IMR-90 (cell line): ENCODE results near the gene NOSTRIN. TPM values are rescaled to one million over a fixed set of nuclear protein-coding genes. Genes with fewer than 3 reads are reported as not detected.

ENCODE experiments used
- ATAC-seq: fragments of 200-7000 bp; cut with Tn5 transposase; 2 replicates; pipeline ENCODE4 v1.9.1; 2020; ENCODE audit warnings: low read depth, mild to moderate bottlenecking, moderate library complexity
- BruUV-seq: library from RNA; stranded (reverse); fragments of 400-500 nt; replicated peaks from 2 replicates; lab custom pipeline; 2021; lab: Mats Ljungman, UMichigan
- CTCF ChIA-PET: fragments of 300-600 bp; formaldehyde crosslinking; extraction: SDS; loops from one replicate; lab custom pipeline; 2021; ENCODE audit warnings: antibody characterized with exemption; lab: Yijun Ruan, JAX
- POLR2A ChIA-PET: fragments of 300-600 bp; sonication (Branson Sonifier 250); formaldehyde crosslinking; loops from one replicate; lab custom pipeline; 2022; ENCODE audit warnings: antibody characterized with exemption; ENCODE audit not compliant: unreplicated experiment; lab: Charles Lee
- DNase-seq: peaks from one replicate; pipeline ENCODE4 v3.0.0; 2013
- H2AFZ ChIP-seq: replicated peaks from 2 replicates; pipeline ENCODE3; 2013; ENCODE audit warnings: low read length, mild to moderate bottlenecking; ENCODE audit not compliant: poor library complexity
- H2AK5ac ChIP-seq: 2 replicates; pipeline ENCODE4 v1.6.1; 2013; ENCODE audit warnings: low read depth, low read length, inconsistent platforms
- H2AK9ac ChIP-seq: replicated peaks from 2 replicates; pipeline ENCODE3; 2013; ENCODE audit warnings: mild to moderate bottlenecking, low read depth, low read length, moderate library complexity; ENCODE audit not compliant: poor library complexity
- H2BK120ac ChIP-seq: 2 replicates; pipeline ENCODE4 v1.6.1; 2013; ENCODE audit warnings: low read depth, low read length, inconsistent platforms
- H2BK15ac ChIP-seq: 3 replicates; pipeline ENCODE4 v1.6.1; 2013; ENCODE audit warnings: low read depth, low read length, inconsistent platforms
- H2BK20ac ChIP-seq: 2 replicates; pipeline ENCODE4 v1.6.1; 2013; ENCODE audit warnings: low read depth, mild to moderate bottlenecking, inconsistent platforms, low read length, moderate library complexity
- H2BK5ac ChIP-seq: 2 replicates; pipeline ENCODE4 v1.6.1; 2013; ENCODE audit warnings: mild to moderate bottlenecking, low read depth, low read length, inconsistent platforms; ENCODE audit not compliant: poor library complexity, severe bottlenecking
- H3K14ac ChIP-seq: replicated peaks from 2 replicates; pipeline ENCODE4 v1.6.1; 2013; ENCODE audit warnings: low read depth, low read length, inconsistent platforms
- H3K18ac ChIP-seq: 2 replicates; pipeline ENCODE4 v1.6.1; 2013; ENCODE audit warnings: low read depth, low read length, control low read depth
- H3K23ac ChIP-seq: 2 replicates; pipeline ENCODE4 v1.6.1; 2013; ENCODE audit warnings: low read depth, low read length, inconsistent platforms
- H3K27ac ChIP-seq: 2 replicates; pipeline ENCODE4 v1.5.1; 2013; ENCODE audit warnings: mild to moderate bottlenecking, control low read depth, low read length; ENCODE audit not compliant: insufficient read depth
- H3K27me3 ChIP-seq: 2 replicates; pipeline ENCODE4 v1.6.1; 2013; ENCODE audit warnings: low read length; ENCODE audit not compliant: control insufficient read depth, insufficient read depth
- H3K36me3 ChIP-seq: 2 replicates; pipeline ENCODE4 v1.6.1; 2013; ENCODE audit warnings: low read length, mixed read lengths; ENCODE audit not compliant: control insufficient read depth, insufficient read depth
- H3K4ac ChIP-seq: 2 replicates; pipeline ENCODE4 v1.6.1; 2013; ENCODE audit warnings: low read depth, low read length, inconsistent platforms
- H3K4me1 ChIP-seq: 2 replicates; pipeline ENCODE4 v1.6.1; 2013; ENCODE audit warnings: low read length, mixed read lengths; ENCODE audit not compliant: control insufficient read depth, insufficient read depth
- H3K4me2 ChIP-seq: 2 replicates; pipeline ENCODE4 v1.6.1; 2013; ENCODE audit warnings: low read depth, mild to moderate bottlenecking, control low read depth, low read length, moderate library complexity
- H3K4me3 ChIP-seq: 2 replicates; pipeline ENCODE4 v1.5.1; 2013; ENCODE audit warnings: low read depth, mild to moderate bottlenecking, control low read depth, low read length, moderate library complexity; ENCODE audit not compliant: insufficient read depth
- H3K56ac ChIP-seq: 2 replicates; pipeline ENCODE4 v1.6.1; 2013; ENCODE audit warnings: low read length, inconsistent platforms; ENCODE audit not compliant: insufficient read depth; ENCODE audit errors: extremely low read depth
- H3K79me1 ChIP-seq, 2 experiments: 2 replicates each; pipeline ENCODE4 v1.6.1; 2013; ENCODE audit warnings: low read length in 2 of 2, inconsistent platforms in 1 of 2, low read depth in 1 of 2
- H3K9ac ChIP-seq: 2 replicates; pipeline ENCODE4 v1.6.1; 2013; ENCODE audit warnings: low read depth, low read length, control low read depth
- H3K9me1 ChIP-seq: 2 replicates; pipeline ENCODE4 v1.6.1; 2013; ENCODE audit warnings: low read length, inconsistent platforms; ENCODE audit not compliant: insufficient read depth
- H3K9me3 ChIP-seq: 2 replicates; pipeline ENCODE4 v1.6.1; 2013; ENCODE audit warnings: low read length; ENCODE audit not compliant: control insufficient read depth, insufficient read depth
- H4K20me1 ChIP-seq: 2 replicates; pipeline ENCODE4 v1.6.1; 2013; ENCODE audit warnings: low read length, inconsistent platforms; ENCODE audit not compliant: insufficient read depth
- H4K5ac ChIP-seq: 2 replicates; pipeline ENCODE4 v1.6.1; 2013; ENCODE audit warnings: mild to moderate bottlenecking, low read depth, low read length, control low read depth
- H4K8ac ChIP-seq, 2 experiments: 2 replicates each; pipeline ENCODE4 v1.6.1; 2013; ENCODE audit warnings: low read depth in 2 of 2, low read length in 2 of 2, control low read depth in 1 of 2, inconsistent platforms in 1 of 2
- H4K91ac ChIP-seq: 2 replicates; pipeline ENCODE4 v1.6.1; 2013; ENCODE audit warnings: low read depth, low read length, inconsistent platforms; ENCODE audit not compliant: insufficient read depth
- BHLHE40 ChIP-seq: fragments of 150-350 bp; IDR thresholded peaks from 2 replicates; pipeline ENCODE4 v1.6.1; 2016; ENCODE audit warnings: mild to moderate bottlenecking, low read depth, low read length
- CEBPB ChIP-seq: IDR thresholded peaks from 2 replicates; pipeline ENCODE4 v1.6.1; 2012; ENCODE audit warnings: low read depth, low read length, improper control_type of control experiment
- CHD1 ChIP-seq: IDR thresholded peaks from 2 replicates; pipeline ENCODE4 v1.6.1; 2012; ENCODE audit warnings: low read depth, low read length, improper control_type of control experiment
- FOS ChIP-seq: fragments of 150-350 bp; IDR thresholded peaks from 2 replicates; pipeline ENCODE4 v1.6.1; 2016; ENCODE audit warnings: low read depth, low read length
- MAFK ChIP-seq: IDR thresholded peaks from 2 replicates; pipeline ENCODE4 v1.6.1; 2012; ENCODE audit warnings: low read depth, low read length, improper control_type of control experiment
- MXI1 ChIP-seq: IDR thresholded peaks from 2 replicates; pipeline ENCODE4 v1.6.1; 2012; ENCODE audit warnings: low read depth, mild to moderate bottlenecking, low read length, moderate library complexity, borderline replicate concordance
- NFE2L2 ChIP-seq: fragments of 150-350 bp; IDR thresholded peaks from 2 replicates; pipeline ENCODE4 v1.6.1; 2016; ENCODE audit warnings: low read depth, mild to moderate bottlenecking, low read length
- POLR2A ChIP-seq: IDR thresholded peaks from 2 replicates; pipeline ENCODE4 v1.6.1; 2012; ENCODE audit warnings: mild to moderate bottlenecking, low read depth, low read length
- RAD21 ChIP-seq: IDR thresholded peaks from 2 replicates; pipeline ENCODE4 v1.6.1; 2012; ENCODE audit warnings: low read length, improper control_type of control experiment
- RCOR1 ChIP-seq: IDR thresholded peaks from 2 replicates; pipeline ENCODE4 v1.6.1; 2012; ENCODE audit warnings: mild to moderate bottlenecking, low read length, improper control_type of control experiment; ENCODE audit not compliant: insufficient replicate concordance
- RFX5 ChIP-seq: IDR thresholded peaks from 2 replicates; pipeline ENCODE4 v1.8.0; 2012; ENCODE audit warnings: low read depth, mild to moderate bottlenecking, low read length, moderate library complexity
- SMC3 ChIP-seq: fragments of 150-350 bp; IDR thresholded peaks from 2 replicates; pipeline ENCODE4 v1.6.1; 2016; ENCODE audit warnings: low read depth, mild to moderate bottlenecking, antibody characterized with exemption, low read length, moderate library complexity
- WGBS, 2 experiments: methylation state at CpG; one replicate each; pipeline versions ENCODE4 v1.1.5 to v1.1.7; 2013; ENCODE audit warnings: missing lambda C conversion rate in 2 of 2; ENCODE audit not compliant: insufficient read length in 1 of 2; ENCODE audit errors: extremely low coverage in 2 of 2; 5-methylcytosine and 5-hydroxymethylcytosine counted together
- dilution Hi-C: fragments of 300-500 bp; cut with HindIII; formaldehyde crosslinking; loops from one replicate; pipeline ENCODE4 v1.14.3; 2018; ENCODE audit warnings: low sequenced_read_pairs; ENCODE audit not compliant: unreplicated experiment
- in situ Hi-C: fragments of 300-500 bp; cut with MboI; formaldehyde crosslinking; loops from 3 replicates; pipeline ENCODE4 v1.14.3; 2019; ENCODE audit warnings: low sequenced_read_pairs, inconsistent platforms, mixed read lengths
- intact Hi-C: fragments of 100-400 bp; cut with micrococcal nuclease; formaldehyde crosslinking; loops from 2 replicates; pipeline ENCODE4 v1.10.0; 2022
- polyA plus RNA-seq, 3 experiments: library from polyadenylated mRNA; depleted of rRNA; stranded (reverse); fragments of >200 nt; gene quantifications; 2 replicates each; pipeline ENCODE4 v1.2.3, GENCODE V29; 2012; ENCODE audit warnings: low replicate concordance in 1 of 3
- total RNA-seq: library from RNA; depleted of rRNA; stranded (reverse); fragments of >200 nt; gene quantifications from 2 replicates; pipeline ENCODE4 v1.2.3, GENCODE V29; 2012
- TF ChIP-seq, protein P1 (sequence below): conservative IDR thresholded peaks from 2 replicates; pipeline ENCODE4 v1.5.1; 2012; ENCODE audit warnings: mild to moderate bottlenecking, low read depth, low read length, improper control_type of control experiment
- TF ChIP-seq, protein P2 (sequence below): fragments of 150-350 bp; IDR thresholded peaks from 2 replicates; pipeline ENCODE4 v1.6.1; 2016; ENCODE audit warnings: low read depth, mild to moderate bottlenecking, low read length, moderate library complexity, borderline replicate concordance

The NOSTRIN gene
- total and polyA plus RNA-seq, 2 of the 4 experiments (the other 2 are of a cell fraction), result 0.15 to 0.18 TPM

DNA sequence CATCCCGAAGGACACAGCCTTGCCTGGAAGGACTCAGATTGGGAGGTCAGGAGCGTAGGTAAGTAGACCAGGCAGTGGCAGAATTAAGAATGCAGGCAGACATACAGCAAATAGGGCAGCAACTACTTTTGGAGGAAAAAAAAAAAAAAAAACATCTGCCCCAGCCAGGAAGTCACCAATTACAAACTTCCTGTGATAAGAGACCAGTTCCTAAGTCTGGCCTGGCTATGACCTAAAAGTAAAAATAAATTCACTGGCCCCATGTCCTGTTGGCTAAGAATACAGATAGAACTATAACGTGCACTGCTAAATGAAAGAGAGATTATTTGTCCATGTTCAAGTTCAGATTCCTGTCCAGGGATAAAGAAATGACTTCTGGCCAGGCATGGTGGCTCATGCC lies 45.2 kb upstream of the NOSTRIN start:
- H2AFZ ChIP-seq, result no peak overlapping the region
- no peaks in the 10 kb centered on the region for H3K36me3 ChIP-seq
- no peak overlapping the region for H2BK15ac ChIP-seq
- H2AK9ac ChIP-seq, result no peak overlapping the region
- no peak for DNase-seq
- no peak overlapping the region for H3K4me2 ChIP-seq
- H3K4me3 ChIP-seq, result no peak overlapping the region
- no TSS peak for BruUV-seq
- in situ Hi-C loops, result loop anchor here (5.0 kb wide), 1 partner anchor 410 kb away; no protein-coding TSS in a partner anchor
- no peak for ATAC-seq
- H3K9me3 ChIP-seq, result no peaks in the 10 kb centered on the region
- H3K56ac ChIP-seq, result no peak overlapping the region
- WGBS, 2 experiments, result no CpG with 5 or more reads among the region's 3 CpGs
- H3K27ac ChIP-seq, result no peak overlapping the region
- no peak overlapping the region for H3K23ac ChIP-seq
- intact Hi-C loops, result loop anchor here (5.0 to 10.0 kb wide), 3 partner anchors 302 to 620 kb away; partner anchors contain the start of genes CERS6 and STK39
- H2AK5ac ChIP-seq, result no peak overlapping the region
- no peak overlapping the region for H3K9ac ChIP-seq
- no peak overlapping the region for H4K8ac ChIP-seq
- dilution Hi-C loops, result no loop called here
- TF ChIP-seq MXI1 (no peak), BHLHE40 (no peak), CEBPB (no peak), POLR2A (no peak), RFX5 (no peak), MAFK (no peak), SMC3 (no peak), CHD1 (no peak), FOS (no peak), NFE2L2 (no peak), RCOR1 (no peak), RAD21 (no peak)
- TF ChIP-seq, protein P1, sequence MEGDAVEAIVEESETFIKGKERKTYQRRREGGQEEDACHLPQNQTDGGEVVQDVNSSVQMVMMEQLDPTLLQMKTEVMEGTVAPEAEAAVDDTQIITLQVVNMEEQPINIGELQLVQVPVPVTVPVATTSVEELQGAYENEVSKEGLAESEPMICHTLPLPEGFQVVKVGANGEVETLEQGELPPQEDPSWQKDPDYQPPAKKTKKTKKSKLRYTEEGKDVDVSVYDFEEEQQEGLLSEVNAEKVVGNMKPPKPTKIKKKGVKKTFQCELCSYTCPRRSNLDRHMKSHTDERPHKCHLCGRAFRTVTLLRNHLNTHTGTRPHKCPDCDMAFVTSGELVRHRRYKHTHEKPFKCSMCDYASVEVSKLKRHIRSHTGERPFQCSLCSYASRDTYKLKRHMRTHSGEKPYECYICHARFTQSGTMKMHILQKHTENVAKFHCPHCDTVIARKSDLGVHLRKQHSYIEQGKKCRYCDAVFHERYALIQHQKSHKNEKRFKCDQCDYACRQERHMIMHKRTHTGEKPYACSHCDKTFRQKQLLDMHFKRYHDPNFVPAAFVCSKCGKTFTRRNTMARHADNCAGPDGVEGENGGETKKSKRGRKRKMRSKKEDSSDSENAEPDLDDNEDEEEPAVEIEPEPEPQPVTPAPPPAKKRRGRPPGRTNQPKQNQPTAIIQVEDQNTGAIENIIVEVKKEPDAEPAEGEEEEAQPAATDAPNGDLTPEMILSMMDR, result no peak
- TF ChIP-seq, protein P2, sequence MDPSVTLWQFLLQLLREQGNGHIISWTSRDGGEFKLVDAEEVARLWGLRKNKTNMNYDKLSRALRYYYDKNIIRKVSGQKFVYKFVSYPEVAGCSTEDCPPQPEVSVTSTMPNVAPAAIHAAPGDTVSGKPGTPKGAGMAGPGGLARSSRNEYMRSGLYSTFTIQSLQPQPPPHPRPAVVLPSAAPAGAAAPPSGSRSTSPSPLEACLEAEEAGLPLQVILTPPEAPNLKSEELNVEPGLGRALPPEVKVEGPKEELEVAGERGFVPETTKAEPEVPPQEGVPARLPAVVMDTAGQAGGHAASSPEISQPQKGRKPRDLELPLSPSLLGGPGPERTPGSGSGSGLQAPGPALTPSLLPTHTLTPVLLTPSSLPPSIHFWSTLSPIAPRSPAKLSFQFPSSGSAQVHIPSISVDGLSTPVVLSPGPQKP, result no peak
- no peak overlapping the region for H3K14ac ChIP-seq
- H2BK120ac ChIP-seq, result no peak overlapping the region
- no peaks in the 10 kb centered on the region for H4K20me1 ChIP-seq
- H4K91ac ChIP-seq, result no peak overlapping the region
- H3K9me1 ChIP-seq, result no peaks in the 10 kb centered on the region
- no peak overlapping the region for H3K18ac ChIP-seq
- H3K4me1 ChIP-seq, result no peaks in the 10 kb centered on the region
- no peaks in the 10 kb centered on the region for H3K79me1 ChIP-seq
- ChIA-PET POLR2A (no interaction called here), CTCF (no interaction called here)
- H2BK20ac ChIP-seq, result no peak overlapping the region
- no peak overlapping the region for H4K5ac ChIP-seq
- H3K4ac ChIP-seq, result no peak overlapping the region
- no peak overlapping the region for H2BK5ac ChIP-seq
- no peaks in the 10 kb centered on the region for H3K27me3 ChIP-seq
